ENCODE measurements around the gene EPO. TPM values are rescaled to one million over a fixed set of nuclear protein-coding genes. Genes with fewer than 3 reads are reported as not detected.

Gene EPO
- total and polyA plus RNA-seq, 2 donors (not counting 1 experiment from before 2014, with no cell fraction given) = 0.10 TPM; not detected in 1

- H3K9me3 Mint-ChIP-seq (ENCODE audit: insufficient read depth) = no peaks in the 10 kb centered on the region
- no peaks in the 10 kb centered on the region for H3K27me3 Mint-ChIP-seq
- intact Hi-C loops (cut with micrococcal nuclease) = loop anchor here (1.0 to 10.0 kb wide), 12 partner anchors 12 to 379 kb away; partner anchors contain the start of genes FBXO24, GIGYF1, GNB2 and LRCH4
- peak; percentile 94 for ATAC-seq (ENCODE audit: low read depth)
- no peaks in the 10 kb centered on the region for H3K9me3 ChIP-seq (ENCODE audit: control extremely low read depth in 1 of 3, control insufficient read depth in 2 of 3, insufficient read depth in 1 of 3, low read length in 2 of 3)
- TF ChIP-seq EZH2 (IDR thresholded peaks at IDR 0.05; ENCODE audit: borderline replicate concordance, insufficient read depth, low read depth, low read length, poor library complexity, severe bottlenecking) = no peak
- TF ChIP-seq CTCF (IDR thresholded peaks at IDR 0.05) = no peak
- H3K4me1 Mint-ChIP-seq = peaks cover 20% of the 10 kb centered on the region
- under 1% methylated on average over 84 of the region's 86 CpGs for WGBS (ENCODE audit: insufficient coverage)
- peak within 1 kb of the TSS; percentile 96 for H3K27ac Mint-ChIP-seq
- H3K9ac ChIP-seq (ENCODE audit: low read length) = peak within 1 kb of the TSS; percentile 92
- peak within 1 kb of the TSS; percentile 97 for H3K4me2 ChIP-seq (replicated peaks; ENCODE audit: low read depth, low read length, poor library complexity, severe bottlenecking)
- H3K79me2 ChIP-seq (ENCODE audit: control insufficient read depth, insufficient read depth, low read length) = peaks cover 14% of the 10 kb centered on the region
- H3K4me3 ChIP-seq (ENCODE audit: control extremely low read depth in 1 of 5, extremely low read depth in 1 of 5, insufficient read depth in 1 of 5, low read depth in 2 of 5, low read length in 4 of 5) = peak within 1 kb of the TSS; percentile 57 to 96 (median 87)
- peak; percentile 98 for DNase-seq
- no peaks in the 10 kb centered on the region for H4K20me1 ChIP-seq (ENCODE audit: control insufficient read depth, insufficient read depth, low read length, poor library complexity, severe bottlenecking)
- ChIA-PET CTCF (interaction anchor here (0.6 to 3.6 kb wide), 41 partner anchors 8 to 787 kb away, joined by 3 to 101 read pairs (median 4); partner anchors contain the start of genes FBXO24, GIGYF1, LRCH4 and MOSPD3), POLR2A (interaction anchor here (0.6 to 2.0 kb wide), 15 partner anchors 11 to 277 kb away, joined by 3 to 29 read pairs (median 7); partner anchors contain the start of genes AGFG2, FBXO24, GIGYF1 and LRCH4)
- H3K27ac ChIP-seq (ENCODE audit: low read length in 2 of 2) = peak within 1 kb of the TSS; percentile 79 to 86
- H3K4me3 Mint-ChIP-seq = peak within 1 kb of the TSS; percentile 94
- H3K36me3 ChIP-seq (replicated peaks in 1 of 2; ENCODE audit: control extremely low read depth in 1 of 2, control insufficient read depth in 1 of 2, extremely low read depth in 1 of 2, insufficient read depth in 2 of 2, low read length in 1 of 2) = peaks cover 0 to 3% of the 10 kb centered on the region in 2 experiments
- peak within 1 kb of the TSS; percentile 99 for H2AFZ ChIP-seq (ENCODE audit: insufficient read depth, low read depth, low read length, poor library complexity, severe bottlenecking)
- no peaks in the 10 kb centered on the region for H3K27me3 ChIP-seq (replicated peaks in 1 of 4; ENCODE audit: control extremely low read depth in 1 of 4, control insufficient read depth in 3 of 4, insufficient read depth in 4 of 4, low read length in 3 of 4)
- H3K4me1 ChIP-seq (ENCODE audit: control insufficient read depth in 2 of 2, insufficient read depth in 2 of 2, low read length in 2 of 2) = peaks cover 8 to 20% of the 10 kb centered on the region in 2 donors
These were observed 14.3 kb upstream of the EPO start, which contains the start of gene POP7 for GRCh38 chr7:100705753-100706671. Gene POP7, plus strand, starts transcription at chr7:100706121. Its CDS starts 710 bp downstream, at chr7:100706831.
